NCI-H1694 (cell line): Measurements from ENCODE around the gene CHODL.

ENCODE experiments used
- DNase-seq: peaks from one replicate; lab custom pipeline; 2025; lab: John Stamatoyannopoulos, UW

CHODL gene

GRCh38 chr21:18289876-18290275 is 45.2 kb downstream of the CHODL start:
- no peak for DNase-seq

- no peak for DNase-seq
Observed at GRCh38 chr21:18294100-18294499, 49.5 kb downstream of the CHODL start.

- no peak for DNase-seq
Observed at GRCh38 chr21:18298228-18298627, 53.6 kb downstream of the CHODL start.
